ENCODE results near the gene ARHGAP29. TPM values are rescaled to one million over a fixed set of nuclear protein-coding genes. Genes with fewer than 3 reads are reported as not detected.
"Not testable (repeated sequence)": the region's sequence is repeated elsewhere in the genome, so short reads cannot be mapped to it uniquely, and the experiment has no call there.

The ARHGAP29 gene
- total RNA-seq, 3 donors from 2014 or later, result 0.16 to 0.33 (median 0.26) TPM

GRCh38 chr1:94149166-94149565 is 88.2 kb downstream of the ARHGAP29 start:
- not testable (repeated sequence) for H3K27me3 Mint-ChIP-seq (ENCODE audit: low read depth); H3K4me3 Mint-ChIP-seq; H3K4me1 Mint-ChIP-seq (ENCODE audit: low read depth); H3K9me3 Mint-ChIP-seq; ATAC-seq; DNase-seq; H3K36me3 Mint-ChIP-seq (ENCODE audit: insufficient read depth)

- DNase-seq, result no peak
- H3K9me3 Mint-ChIP-seq, result no peaks in the 10 kb centered on the region
- H3K36me3 Mint-ChIP-seq (ENCODE audit: insufficient read depth), result no peaks in the 10 kb centered on the region
- peaks cover 2% of the 10 kb centered on the region for H3K27me3 Mint-ChIP-seq (ENCODE audit: low read depth)
- no peaks in the 10 kb centered on the region for H3K4me1 Mint-ChIP-seq (ENCODE audit: low read depth)
- no peak overlapping the region for H3K4me3 Mint-ChIP-seq
- ATAC-seq, result no peak
Observed at GRCh38 chr1:94146273-94146672, 91.1 kb downstream of the ARHGAP29 start.

- ATAC-seq, result no peak
- DNase-seq, result no peak
- Mint-ChIP-seq H3K4me1 (ENCODE audit: low read depth) (no peaks in the 10 kb centered on the region), H3K9me3 (no peaks in the 10 kb centered on the region), H3K36me3 (ENCODE audit: insufficient read depth) (no peaks in the 10 kb centered on the region), H3K27me3 (ENCODE audit: low read depth) (peaks cover 2% of the 10 kb centered on the region), H3K4me3 (no peak overlapping the region)
Observed at GRCh38 chr1:94144836-94145235, 92.5 kb downstream of the ARHGAP29 start.

- no peak for DNase-seq
- Mint-ChIP-seq H3K4me3 (no peak overlapping the region), H3K27me3 (ENCODE audit: low read depth) (peaks cover 4% of the 10 kb centered on the region), H3K9me3 (no peaks in the 10 kb centered on the region), H3K4me1 (ENCODE audit: low read depth) (no peaks in the 10 kb centered on the region), H3K36me3 (ENCODE audit: insufficient read depth) (no peaks in the 10 kb centered on the region)
- ATAC-seq, result no peak
Observed at GRCh38 chr1:94143809-94144176, 93.6 kb downstream of the ARHGAP29 start.

- Mint-ChIP-seq H3K4me3 (no peak overlapping the region), H3K36me3 (ENCODE audit: insufficient read depth) (no peaks in the 10 kb centered on the region), H3K4me1 (ENCODE audit: low read depth) (no peaks in the 10 kb centered on the region), H3K9me3 (no peaks in the 10 kb centered on the region), H3K27me3 (ENCODE audit: low read depth) (peaks cover 4% of the 10 kb centered on the region)
- no peak for ATAC-seq
- no peak for DNase-seq
Observed at GRCh38 chr1:94143173-94143808, 94.1 kb downstream of the ARHGAP29 start.

GRCh38 chr1:94142583-94142982 is 94.8 kb downstream of the ARHGAP29 start:
- no peak for ATAC-seq
- Mint-ChIP-seq H3K27me3 (ENCODE audit: low read depth) (peaks cover 4% of the 10 kb centered on the region), H3K36me3 (ENCODE audit: insufficient read depth) (no peaks in the 10 kb centered on the region), H3K9me3 (no peaks in the 10 kb centered on the region), H3K4me1 (ENCODE audit: low read depth) (no peaks in the 10 kb centered on the region), H3K4me3 (no peak overlapping the region)
- DNase-seq, result no peak

- ATAC-seq (no peak), DNase-seq (no peak)
- Mint-ChIP-seq H3K4me3 (no peak overlapping the region), H3K27me3 (ENCODE audit: low read depth) (peaks cover 4% of the 10 kb centered on the region), H3K9me3 (no peaks in the 10 kb centered on the region), H3K36me3 (ENCODE audit: insufficient read depth) (no peaks in the 10 kb centered on the region), H3K4me1 (ENCODE audit: low read depth) (no peaks in the 10 kb centered on the region)
Observed at GRCh38 chr1:94142022-94142421, 95.4 kb downstream of the ARHGAP29 start.

- ATAC-seq (no peak), DNase-seq (no peak)
- Mint-ChIP-seq H3K4me3 (no peak overlapping the region), H3K36me3 (ENCODE audit: insufficient read depth) (no peaks in the 10 kb centered on the region), H3K27me3 (ENCODE audit: low read depth) (peaks cover 10% of the 10 kb centered on the region), H3K9me3 (peaks cover 8% of the 10 kb centered on the region), H3K4me1 (ENCODE audit: low read depth) (no peaks in the 10 kb centered on the region)
Observed at GRCh38 chr1:94132111-94132510, 105.3 kb downstream of the ARHGAP29 start.

- no peaks in the 10 kb centered on the region for H3K4me1 Mint-ChIP-seq (ENCODE audit: low read depth)
- no peak overlapping the region for H3K4me3 Mint-ChIP-seq
- H3K27me3 Mint-ChIP-seq (ENCODE audit: low read depth), result peaks cover 8% of the 10 kb centered on the region
- H3K36me3 Mint-ChIP-seq (ENCODE audit: insufficient read depth), result no peaks in the 10 kb centered on the region
- DNase-seq (no peak), ATAC-seq (no peak)
- peaks cover 8% of the 10 kb centered on the region for H3K9me3 Mint-ChIP-seq
Observed at GRCh38 chr1:94130851-94131595, 106.4 kb downstream of the ARHGAP29 start.

- ATAC-seq, result no peak
- no peaks in the 10 kb centered on the region for H3K9me3 Mint-ChIP-seq
Observed at GRCh38 chr1:94126651-94127050, 110.7 kb downstream of the ARHGAP29 start.

GRCh38 chr1:94125551-94126514 is 111.6 kb downstream of the ARHGAP29 start:
- ATAC-seq, result no peak
- H3K27me3 Mint-ChIP-seq (ENCODE audit: low read depth), result peaks cover 2% of the 10 kb centered on the region
- H3K4me3 Mint-ChIP-seq, result no peak overlapping the region
- H3K4me1 Mint-ChIP-seq (ENCODE audit: low read depth), result no peaks in the 10 kb centered on the region
- no peak for DNase-seq
- no peaks in the 10 kb centered on the region for H3K9me3 Mint-ChIP-seq
- H3K36me3 Mint-ChIP-seq (ENCODE audit: insufficient read depth), result no peaks in the 10 kb centered on the region

More at GRCh38 chr1:94126651-94127050, 110.7 kb downstream of the ARHGAP29 start:
- no peak overlapping the region for H3K4me3 Mint-ChIP-seq
- no peaks in the 10 kb centered on the region for H3K4me1 Mint-ChIP-seq (ENCODE audit: low read depth)
- peaks cover 2% of the 10 kb centered on the region for H3K27me3 Mint-ChIP-seq (ENCODE audit: low read depth)
- H3K36me3 Mint-ChIP-seq (ENCODE audit: insufficient read depth), result no peaks in the 10 kb centered on the region
- DNase-seq, result no peak

GRCh38 chr1:94124538-94124937 is 112.8 kb downstream of the ARHGAP29 start:
- H3K4me3 Mint-ChIP-seq, result no peak overlapping the region
- DNase-seq (no peak), ATAC-seq (no peak)
- no peaks in the 10 kb centered on the region for H3K9me3 Mint-ChIP-seq
- peaks cover 4% of the 10 kb centered on the region for H3K27me3 Mint-ChIP-seq (ENCODE audit: low read depth)
- no peaks in the 10 kb centered on the region for H3K36me3 Mint-ChIP-seq (ENCODE audit: insufficient read depth)
- no peaks in the 10 kb centered on the region for H3K4me1 Mint-ChIP-seq (ENCODE audit: low read depth)

GRCh38 chr1:94122201-94122970 is 115.0 kb downstream of the ARHGAP29 start:
- no peak overlapping the region for H3K4me3 Mint-ChIP-seq
- no peaks in the 10 kb centered on the region for H3K9me3 Mint-ChIP-seq
- H3K27me3 Mint-ChIP-seq (ENCODE audit: low read depth), result peaks cover 3% of the 10 kb centered on the region
- ATAC-seq (no peak), DNase-seq (no peak)
- no peaks in the 10 kb centered on the region for H3K4me1 Mint-ChIP-seq (ENCODE audit: low read depth)
- no peaks in the 10 kb centered on the region for H3K36me3 Mint-ChIP-seq (ENCODE audit: insufficient read depth)
